GM10266 (cell line): ENCODE results near the gene SPINK5.

Experiments
- DNase-seq: peaks from one replicate; pipeline ENCODE4 v3.0.0; 2012; ENCODE audit errors: extremely low spot score
- CTCF ChIP-seq: IDR thresholded peaks from 2 replicates; pipeline ENCODE4 v1.5.1; 2012; ENCODE audit warnings: mild to moderate bottlenecking, low read depth; ENCODE audit not compliant: control insufficient read depth, insufficient read depth; ENCODE audit errors: missing control alignments

The SPINK5 gene

DNA sequence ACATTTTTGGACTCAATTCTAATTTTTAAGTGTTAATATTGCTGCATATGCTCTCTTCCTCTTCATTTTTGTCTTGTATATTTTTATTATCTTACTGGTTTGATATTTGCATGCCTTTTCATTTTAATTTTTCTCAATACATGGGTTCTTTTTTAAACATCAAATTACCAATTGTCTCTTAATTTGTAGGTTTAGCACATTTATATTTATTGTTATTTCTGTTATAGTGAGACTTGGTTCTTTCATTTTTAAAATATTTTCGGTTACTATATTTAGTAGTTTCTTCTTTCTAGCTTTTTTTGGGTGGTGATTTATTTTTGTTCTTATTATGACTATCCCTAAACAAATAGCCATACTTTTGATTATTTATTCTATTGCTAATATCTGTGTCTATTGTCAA lies 19.4 kb downstream of the SPINK5 start:
- no peak for DNase-seq
- TF ChIP-seq CTCF = no peak

DNA sequence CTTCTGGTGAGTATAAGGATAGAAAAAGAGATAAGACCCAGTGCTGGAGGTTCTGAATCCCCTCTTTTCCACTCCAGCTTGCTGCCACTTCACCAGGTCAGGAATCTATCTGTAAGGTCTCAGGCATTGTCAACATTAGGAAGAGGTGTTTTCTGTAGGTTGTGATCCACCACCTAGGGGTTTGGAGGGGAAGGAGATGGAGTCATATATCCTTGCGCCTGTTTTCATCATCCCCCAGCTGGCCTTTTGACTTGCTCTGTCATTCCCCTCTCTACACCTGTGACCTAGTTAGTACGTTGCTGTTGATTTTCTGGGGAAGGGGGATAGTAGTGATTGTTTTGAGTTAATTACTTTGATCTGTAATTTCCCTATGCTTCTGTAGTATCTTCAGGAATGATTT lies 20.5 kb downstream of the SPINK5 start:
- TF ChIP-seq CTCF = no peak
- no peak for DNase-seq

- TF ChIP-seq CTCF = no peak
Measured at GRCh38 chr5:148085310-148085709, 21.5 kb downstream of the SPINK5 start.

GRCh38 chr5:148085977-148086705 lies 22.4 kb downstream of the SPINK5 start:
- no peak for DNase-seq
- TF ChIP-seq CTCF = no peak

More at GRCh38 chr5:148085310-148085709, 21.5 kb downstream of the SPINK5 start:
- no peak for DNase-seq

GRCh38 chr5:148090146-148090772 lies 26.5 kb downstream of the SPINK5 start:
- TF ChIP-seq CTCF = no peak
- DNase-seq = no peak

GRCh38 chr5:148090773-148091250 lies 27.0 kb downstream of the SPINK5 start:
- no peak for TF ChIP-seq CTCF
- DNase-seq = no peak
